Measurements from ENCODE around the gene R3HDM1.
A peak's percentile ranks its signal among the peaks of the same experiment; 100 is the strongest.
"Not testable (repeated sequence)": the region's sequence is repeated elsewhere in the genome, so short reads cannot be mapped to it uniquely, and the experiment has no call there.

R3HDM1 gene

DNA sequence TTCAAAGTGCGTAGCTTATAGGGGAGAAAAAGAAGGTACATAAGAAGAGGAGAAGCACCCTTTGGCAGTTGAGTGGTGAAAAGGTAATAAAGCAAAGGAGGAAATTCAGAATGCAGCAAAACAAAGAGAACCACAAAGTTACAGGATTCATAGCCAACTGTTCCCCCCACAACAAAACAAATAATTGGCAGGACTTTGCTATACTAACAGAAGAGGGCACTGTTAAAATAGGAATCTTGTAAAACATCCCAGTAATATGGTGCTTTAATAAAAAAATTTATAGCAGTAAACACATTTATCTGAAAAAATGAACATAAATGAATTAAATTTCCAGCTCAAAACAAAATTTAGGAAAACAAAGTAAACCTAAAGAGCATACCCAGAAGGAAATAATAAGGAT is 42.3 kb downstream of the R3HDM1 start:
- DNase-seq (ENCODE audit: low spot score) = no peak

DNA sequence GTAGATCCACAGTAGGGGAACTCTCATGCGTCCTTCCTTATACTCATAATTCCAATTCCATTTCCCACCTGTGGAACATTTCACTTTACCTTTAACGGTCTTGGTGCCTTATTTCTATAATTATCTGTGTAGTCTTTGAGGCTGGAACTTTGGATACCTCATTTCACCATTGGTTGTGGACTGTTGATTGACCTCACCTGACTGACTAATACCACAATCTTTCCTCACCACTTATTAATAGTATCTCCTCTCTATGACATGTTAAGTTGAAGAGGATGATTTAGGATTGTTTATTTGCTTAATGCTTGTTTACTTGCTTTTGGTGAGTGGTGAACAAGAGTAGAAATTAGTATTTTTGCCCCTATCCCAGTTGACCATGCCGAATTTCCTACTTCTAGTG is 50.0 kb downstream of the R3HDM1 start:
- DNase-seq (ENCODE audit: low spot score) = no peak

DNA sequence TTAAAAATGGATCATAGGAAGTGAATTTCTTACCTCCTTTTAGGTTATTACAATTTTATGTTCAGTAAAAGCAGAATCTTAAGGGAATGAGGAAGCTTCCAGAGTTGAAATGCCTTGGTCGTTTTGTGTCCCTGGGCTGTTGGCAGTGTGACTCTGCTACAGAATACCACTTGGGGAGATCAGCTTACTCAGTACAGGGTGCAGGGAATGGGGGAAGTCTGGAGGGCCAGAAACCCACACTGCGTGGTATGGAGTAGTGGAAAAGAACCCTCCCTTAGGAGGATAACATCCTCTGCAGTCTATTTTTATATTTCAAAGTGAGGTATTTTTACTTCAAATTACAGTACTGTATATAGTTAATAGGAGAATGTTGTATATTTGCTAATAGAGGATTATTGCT is 51.1 kb downstream of the R3HDM1 start:
- DNase-seq (ENCODE audit: low spot score) = no peak

DNA sequence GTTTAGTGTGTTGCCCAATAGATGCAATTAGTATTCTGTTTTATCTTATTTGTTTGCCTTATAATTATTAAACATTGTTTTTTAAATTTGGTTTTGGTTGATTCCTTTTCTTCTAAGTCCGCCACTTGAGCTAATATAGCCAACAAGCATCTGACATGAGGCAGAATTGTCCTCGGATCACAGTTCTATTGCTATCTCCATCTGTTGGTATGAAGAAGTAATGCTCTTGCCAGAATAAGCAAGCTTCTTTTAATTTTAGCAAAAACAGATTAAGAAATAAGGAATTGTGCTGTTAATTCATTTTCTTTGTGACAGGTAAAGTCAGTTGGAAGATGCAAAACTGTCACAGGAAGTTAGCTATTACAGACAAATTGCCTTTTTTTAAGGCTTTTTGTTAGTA is 54.3 kb downstream of the R3HDM1 start:
- DNase-seq (ENCODE audit: low spot score) = peak; percentile 33

DNA sequence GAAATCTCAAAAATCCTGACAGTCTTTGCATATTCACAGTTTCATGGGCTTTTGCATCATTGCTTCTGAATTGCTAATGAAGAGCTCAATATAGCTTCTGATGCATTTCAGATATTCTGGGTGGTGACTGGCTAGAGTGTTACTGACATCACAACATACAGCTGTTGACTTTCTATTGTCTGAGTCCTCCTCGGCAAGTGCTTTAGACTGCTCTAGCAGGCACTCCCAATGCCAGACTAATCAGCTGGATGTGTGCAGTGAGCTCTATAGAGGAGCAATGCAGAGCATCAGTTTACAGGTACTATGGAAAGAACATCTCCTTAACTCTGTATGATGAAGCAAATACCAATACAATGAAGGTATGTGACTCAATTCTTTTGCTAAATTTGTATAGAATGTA is 54.9 kb downstream of the R3HDM1 start:
- DNase-seq (ENCODE audit: low spot score) = no peak

DNA sequence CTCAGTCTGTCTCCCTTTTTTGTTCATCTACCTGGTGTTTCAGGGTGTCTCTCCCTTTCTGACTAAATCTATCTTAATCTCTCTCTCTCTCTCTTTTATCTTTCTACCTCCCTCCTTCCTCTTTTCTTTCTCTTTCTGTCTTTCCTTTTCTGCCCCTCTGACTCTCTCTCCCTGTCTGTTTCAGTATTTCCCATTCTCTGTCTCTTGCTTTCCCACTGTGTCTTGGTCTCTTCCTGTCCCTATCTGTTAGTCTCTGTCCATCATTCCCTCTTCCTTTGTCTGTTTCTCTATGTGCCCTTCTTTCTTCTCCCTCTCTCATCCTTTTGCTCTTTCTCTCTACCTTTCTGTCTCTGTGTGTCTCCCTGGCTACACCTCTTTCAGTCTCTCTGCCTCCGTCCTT is 56.7 kb downstream of the R3HDM1 start:
- no peak for DNase-seq (ENCODE audit: low spot score)

DNA sequence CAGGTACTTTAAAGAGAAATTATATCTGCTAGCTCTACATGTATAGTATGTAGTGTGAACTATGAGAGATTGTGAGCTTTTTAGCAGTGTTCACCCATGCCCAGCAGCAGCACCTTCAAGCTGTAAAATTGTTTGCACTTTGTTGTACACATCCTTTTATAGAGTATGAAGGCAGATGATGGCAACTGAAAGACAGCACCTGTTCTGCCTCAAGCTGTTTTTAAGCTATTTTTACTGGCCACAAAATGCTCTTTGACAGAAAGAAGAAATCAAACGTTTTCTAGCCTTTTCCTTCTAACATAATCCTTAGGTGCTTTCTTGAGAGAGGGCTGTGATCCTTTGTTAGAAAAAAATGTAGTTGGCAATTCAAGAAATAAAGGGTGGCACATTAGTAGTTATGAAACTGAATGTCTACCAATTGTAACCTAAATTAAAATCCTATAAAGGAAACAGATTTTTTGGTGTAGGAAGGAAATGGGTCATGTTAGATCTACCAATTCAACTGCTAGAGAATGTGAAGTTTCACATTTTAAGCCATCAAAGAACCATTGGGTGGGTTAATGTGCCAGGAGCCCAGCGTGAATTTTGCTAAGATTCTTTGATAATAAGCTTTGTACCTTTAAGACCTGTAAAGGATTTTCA is 59.5 kb downstream of the R3HDM1 start:
- DNase-seq (ENCODE audit: low spot score) = no peak

DNA sequence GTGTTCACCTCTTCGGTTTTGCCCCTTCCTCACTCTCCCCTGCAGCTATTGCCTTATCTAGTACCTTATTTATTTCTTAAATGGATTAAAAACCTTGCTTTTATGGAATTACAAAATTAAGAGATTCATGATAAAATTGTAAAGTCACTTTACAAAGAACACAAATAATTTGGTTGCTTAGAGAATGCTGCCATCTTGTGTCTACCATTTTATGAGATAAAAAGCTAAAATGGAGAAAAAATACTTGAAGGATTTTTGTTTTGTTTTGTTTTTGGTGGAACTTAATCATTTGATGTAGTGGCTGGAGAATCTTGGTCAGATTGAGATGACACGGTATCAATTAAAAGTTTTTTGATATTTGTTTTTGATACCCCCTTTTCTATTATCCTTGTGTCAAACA is 69.6 kb downstream of the R3HDM1 start:
- no peak for DNase-seq (ENCODE audit: low spot score)

DNA sequence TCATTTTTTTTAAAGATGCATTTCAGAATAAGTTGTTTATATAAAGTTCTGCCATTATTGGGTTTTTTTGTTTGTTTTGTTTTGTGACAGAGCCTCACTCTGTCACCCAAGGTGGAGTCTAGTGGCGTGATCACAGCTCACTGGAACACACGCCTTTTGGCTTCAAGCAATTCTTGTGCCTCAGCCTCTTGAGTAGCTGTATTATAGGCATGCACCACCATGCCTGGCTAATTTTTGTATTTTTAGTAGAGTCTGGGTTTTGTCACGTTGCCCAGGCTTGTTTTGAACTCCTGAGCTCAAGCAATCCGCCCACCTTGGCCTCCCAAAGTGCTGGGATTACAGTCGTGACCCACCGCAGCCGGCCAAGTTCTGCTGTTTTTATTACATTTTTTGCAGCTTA is 72.3 kb downstream of the R3HDM1 start:
- DNase-seq (ENCODE audit: low spot score) = no peak

DNA sequence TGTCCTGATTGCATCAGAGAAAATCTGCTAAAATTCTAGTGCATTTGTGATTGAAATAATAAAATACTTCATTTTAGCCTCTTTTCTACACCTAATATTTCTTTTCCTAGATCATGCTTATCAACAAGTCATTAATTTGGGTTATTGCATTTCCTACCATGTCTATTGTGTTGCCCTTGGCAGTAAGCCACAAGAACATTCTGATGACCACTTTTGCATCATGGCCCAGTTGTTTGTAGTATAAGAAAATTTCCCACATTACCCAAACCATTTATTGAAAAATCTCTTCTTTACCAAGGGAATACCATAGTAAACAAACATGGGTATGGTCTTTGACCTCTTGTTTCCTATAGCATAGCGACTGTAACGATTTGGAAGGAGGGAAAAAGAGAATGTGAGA is 76.3 kb downstream of the R3HDM1 start:
- DNase-seq (ENCODE audit: low spot score) = no peak

DNA sequence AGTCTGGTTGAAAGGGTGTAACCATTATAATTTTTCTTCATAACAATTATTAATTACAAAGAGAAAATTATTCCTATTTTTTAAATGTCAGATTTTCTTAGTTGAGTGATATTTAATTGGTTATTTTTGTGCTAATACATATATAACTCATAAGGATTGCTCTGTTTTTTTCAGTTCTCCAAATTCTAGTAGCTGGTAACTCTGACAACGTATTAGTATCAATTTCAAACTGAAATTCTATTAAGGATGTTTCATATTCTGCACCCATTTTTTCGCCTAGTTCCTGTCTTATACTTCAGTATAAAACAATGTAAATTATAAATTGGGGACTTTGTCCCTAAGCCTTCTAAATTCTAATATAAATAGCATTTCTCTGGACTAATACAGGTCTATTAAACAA is 81.0 kb downstream of the R3HDM1 start:
- no peak for DNase-seq (ENCODE audit: low spot score)

DNA sequence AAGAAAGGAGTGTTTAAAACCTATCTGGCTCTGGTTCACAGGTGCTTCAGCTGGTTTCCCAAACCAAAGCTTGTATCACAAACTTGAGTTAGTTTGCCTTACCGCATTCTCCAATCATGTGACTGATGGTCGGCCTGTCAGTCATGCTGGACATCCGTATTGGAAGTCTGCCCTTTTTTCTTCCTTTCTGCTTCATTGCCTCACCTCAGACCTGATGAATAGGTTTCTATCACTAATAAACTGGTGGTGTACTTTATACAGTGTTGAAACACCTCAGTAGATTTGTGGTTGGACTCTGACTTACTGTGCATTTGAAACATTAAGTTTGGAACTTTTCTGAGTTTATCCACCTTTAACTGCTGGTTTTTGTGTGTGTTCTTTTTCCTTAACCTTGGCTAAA is 84.1 kb downstream of the R3HDM1 start:
- DNase-seq (ENCODE audit: low spot score) = no peak

DNA sequence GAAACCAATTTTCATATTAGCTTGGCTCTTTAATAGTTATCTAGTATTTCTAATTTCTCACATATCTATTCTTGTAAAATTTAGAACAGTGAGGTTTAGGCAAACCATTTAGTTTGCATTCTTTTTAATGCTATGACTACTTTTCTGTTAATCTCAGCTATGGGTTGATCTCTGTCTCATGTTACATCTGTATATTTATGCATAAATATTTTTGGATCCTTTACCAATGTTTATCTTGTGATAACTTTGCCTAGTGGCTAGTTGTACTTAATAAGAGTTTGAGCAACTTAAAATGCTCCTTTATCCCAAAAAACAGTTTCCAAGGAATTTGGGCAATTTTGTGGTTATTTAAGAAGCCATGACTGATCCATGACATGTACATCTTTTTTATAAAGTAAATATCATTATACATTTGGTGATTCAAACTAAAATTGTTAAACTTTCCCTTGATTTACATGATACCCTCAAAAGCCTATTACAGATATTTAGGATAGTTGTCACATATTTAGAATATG is 86.3 kb downstream of the R3HDM1 start:
- DNase-seq (ENCODE audit: low spot score) = no peak

DNA sequence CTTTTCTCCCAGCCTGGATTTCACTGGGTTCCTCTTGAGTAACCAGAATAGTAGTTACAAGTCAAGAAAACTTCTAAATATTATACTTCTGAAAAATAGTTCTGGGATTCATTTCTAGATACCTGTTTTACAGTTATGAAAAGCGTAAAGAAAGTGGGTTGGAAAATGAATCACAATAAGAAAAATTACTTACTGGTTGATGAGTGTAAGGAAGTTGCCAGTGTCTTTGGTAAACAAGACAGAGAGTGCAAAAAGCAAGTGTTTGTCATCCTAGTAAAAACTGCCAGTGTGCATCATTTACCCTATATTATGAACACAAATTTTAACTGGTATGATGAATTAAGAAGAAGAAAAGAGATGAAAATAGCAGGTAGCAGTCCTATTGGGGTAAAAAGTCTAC is 88.9 kb downstream of the R3HDM1 start:
- DNase-seq (ENCODE audit: low spot score) = no peak

DNA sequence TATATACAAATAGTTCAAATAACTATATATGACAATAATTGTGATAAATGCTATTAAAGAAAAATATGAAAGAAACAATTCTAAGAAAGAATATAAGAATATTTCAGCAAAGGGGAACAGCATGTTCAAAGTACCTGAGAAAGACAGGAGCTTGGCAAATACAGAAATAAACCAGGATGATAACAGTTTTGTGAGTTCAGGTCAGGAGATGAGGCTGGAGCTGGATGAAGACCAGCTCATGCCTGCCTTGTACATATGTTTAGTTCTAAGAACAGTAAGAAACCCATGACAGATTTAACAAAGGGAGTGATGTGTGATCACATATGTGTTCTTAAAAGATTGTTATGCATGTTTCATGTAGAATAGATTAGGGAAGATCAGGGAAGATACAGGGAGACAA is 98.2 kb downstream of the R3HDM1 start:
- no peak for DNase-seq (ENCODE audit: low spot score)

DNA sequence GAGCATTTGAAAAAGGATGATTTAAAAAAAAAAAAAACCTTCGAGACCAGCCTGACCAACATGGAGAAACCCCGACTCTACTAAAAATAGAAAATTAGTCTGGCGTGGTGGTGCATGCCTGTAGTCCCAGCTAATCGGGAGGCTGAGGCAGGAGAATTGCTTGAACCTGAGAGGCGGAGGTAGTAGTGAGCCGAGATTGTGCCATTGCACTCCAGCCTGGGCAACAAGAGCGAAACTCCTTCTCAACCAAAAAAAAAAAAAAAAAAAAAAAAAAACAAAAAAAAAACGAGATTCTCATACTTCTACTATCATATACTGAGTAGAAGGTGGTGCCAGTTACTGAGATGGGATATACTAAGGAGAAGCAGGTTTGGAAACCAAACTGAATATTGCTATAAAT is 98.8 kb downstream of the R3HDM1 start:
- DNase-seq (ENCODE audit: low spot score) = not testable (repeated sequence)

DNA sequence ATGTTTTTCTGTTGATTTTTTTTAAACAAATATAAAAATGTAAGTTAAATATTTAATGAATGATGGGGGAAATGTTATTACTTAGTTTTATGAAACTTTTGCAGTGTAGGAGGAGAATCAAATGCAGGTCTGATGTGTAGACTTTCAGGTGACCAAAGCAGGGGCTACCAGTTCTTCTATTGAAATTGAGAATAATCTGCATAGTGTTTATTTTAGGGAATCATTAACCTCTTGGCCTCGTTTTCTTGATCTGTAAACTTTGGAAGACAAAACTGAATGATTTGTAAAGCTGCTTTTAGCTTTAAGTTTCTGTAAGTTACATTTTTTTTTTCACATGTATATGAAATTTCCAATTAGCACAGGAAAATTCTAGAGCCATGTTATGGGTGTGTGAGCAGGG is 99.2 kb downstream of the R3HDM1 start:
- DNase-seq (ENCODE audit: low spot score) = no peak

DNA sequence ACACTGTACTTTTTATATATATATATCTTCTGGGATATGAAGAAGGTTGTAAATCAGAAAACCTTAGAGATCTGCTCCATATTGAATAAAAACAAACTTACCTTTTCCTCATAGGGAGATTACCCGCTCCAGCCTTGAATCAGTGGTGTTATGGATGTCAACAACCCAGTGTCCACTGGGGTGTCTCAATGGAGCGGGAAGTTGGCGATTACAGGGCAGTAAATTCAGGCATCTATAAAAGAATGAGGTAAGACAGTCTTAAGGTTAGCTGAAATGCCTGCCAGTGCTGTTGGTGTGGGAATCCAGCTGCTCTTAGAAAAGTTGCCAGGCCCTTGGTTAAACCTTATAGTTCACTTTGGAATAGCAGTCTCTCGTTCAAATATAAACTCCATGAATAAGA is 102.3 kb downstream of the R3HDM1 start:
- no peak for DNase-seq (ENCODE audit: low spot score)

DNA sequence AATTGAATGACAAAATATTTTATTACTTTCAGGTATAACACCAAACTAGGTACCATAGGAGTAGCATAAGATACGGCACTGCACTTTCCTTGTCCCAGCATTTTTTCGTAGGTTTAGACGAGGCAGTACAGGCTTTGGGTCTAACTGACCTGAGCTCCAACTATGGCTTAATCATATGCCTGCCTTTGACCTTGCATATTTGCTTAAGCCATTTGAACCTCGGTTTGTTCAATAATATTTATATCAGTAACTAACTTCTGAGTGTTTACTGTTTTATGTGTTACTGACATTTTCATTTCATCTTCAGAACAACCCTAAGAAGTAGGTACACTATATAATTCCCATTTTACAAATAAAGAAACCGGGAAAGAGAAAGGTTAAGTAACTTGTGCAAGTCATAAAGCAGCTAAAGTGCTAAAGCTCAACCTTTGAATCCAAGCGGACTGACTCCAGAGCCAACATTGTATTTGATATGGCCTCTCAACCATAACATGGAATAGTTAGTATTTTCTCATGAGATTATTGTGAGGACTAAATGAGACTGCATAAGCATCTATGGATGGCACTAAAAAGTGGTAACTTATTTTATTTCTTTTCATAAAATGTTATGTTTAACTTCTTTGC is 104.0 kb downstream of the R3HDM1 start:
- no peak for DNase-seq (ENCODE audit: low spot score)

DNA sequence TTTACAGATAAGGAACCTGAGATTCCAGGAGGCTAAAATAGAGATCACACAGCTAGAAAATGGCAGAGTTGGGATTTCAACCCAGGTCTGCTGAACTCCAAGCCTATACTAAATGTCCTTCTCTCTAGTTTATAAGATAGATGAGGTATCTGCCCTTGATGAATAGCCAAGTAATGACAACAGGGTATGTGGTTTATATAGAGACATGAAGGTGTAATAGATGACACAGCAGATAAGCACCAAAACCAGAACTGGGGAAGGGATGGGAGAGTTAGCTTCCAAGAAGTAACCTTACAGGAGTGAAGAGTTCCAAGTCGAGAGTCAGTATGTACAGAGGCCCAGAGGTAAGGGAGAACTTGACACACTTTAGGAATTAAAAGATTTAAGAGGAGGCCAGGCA is 105.7 kb downstream of the R3HDM1 start:
- no peak for DNase-seq (ENCODE audit: low spot score)

DNA sequence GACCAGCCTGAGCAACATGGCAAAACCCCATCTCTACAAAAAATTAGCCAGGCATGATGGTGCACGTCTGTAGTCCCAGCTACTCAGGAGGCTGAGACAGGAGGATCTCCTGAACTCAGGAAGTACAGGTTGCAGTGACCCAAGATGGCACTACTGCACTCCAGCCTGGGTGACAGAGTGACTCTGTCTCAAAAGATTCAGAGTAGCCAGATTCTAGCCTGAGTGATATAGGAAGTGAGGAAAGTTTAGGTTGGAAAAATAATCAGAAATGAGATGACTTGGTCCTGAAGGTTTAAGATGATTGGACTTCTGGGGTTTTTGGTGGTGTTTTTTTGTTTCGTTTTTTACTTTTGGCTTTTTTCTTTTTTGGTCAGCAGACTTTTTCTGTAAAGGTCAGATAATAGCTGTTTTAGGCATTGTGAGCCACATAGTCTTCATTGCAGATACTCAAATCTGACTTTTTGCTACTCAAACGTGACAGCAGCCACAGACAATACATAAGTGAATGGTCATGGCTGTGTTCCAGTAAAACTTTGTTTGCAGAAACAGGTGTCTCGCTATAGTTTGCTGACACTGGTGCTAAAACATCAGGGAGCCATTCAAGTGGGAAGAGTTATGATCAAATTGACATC is 106.3 kb downstream of the R3HDM1 start:
- no peak for DNase-seq (ENCODE audit: low spot score)

DNA sequence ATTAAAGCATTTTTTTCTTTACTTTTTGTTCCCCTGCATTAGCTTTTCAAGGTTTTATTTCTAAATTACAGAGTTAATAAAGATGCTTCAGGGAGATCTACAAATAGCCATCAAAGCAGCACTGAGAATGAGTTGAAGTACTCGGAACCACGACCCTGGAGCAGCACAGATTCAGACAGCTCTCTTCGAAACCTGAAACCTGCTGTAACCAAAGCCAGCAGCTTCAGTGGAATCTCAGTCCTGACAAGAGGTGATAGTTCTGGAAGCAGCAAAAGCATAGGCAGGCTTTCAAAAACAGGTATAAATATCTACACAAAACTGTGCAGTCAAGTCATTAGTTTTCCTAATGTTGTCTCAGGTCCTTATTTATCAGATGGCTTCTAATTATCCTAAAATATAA is 107.5 kb downstream of the R3HDM1 start:
- no peak for DNase-seq (ENCODE audit: low spot score)

DNA sequence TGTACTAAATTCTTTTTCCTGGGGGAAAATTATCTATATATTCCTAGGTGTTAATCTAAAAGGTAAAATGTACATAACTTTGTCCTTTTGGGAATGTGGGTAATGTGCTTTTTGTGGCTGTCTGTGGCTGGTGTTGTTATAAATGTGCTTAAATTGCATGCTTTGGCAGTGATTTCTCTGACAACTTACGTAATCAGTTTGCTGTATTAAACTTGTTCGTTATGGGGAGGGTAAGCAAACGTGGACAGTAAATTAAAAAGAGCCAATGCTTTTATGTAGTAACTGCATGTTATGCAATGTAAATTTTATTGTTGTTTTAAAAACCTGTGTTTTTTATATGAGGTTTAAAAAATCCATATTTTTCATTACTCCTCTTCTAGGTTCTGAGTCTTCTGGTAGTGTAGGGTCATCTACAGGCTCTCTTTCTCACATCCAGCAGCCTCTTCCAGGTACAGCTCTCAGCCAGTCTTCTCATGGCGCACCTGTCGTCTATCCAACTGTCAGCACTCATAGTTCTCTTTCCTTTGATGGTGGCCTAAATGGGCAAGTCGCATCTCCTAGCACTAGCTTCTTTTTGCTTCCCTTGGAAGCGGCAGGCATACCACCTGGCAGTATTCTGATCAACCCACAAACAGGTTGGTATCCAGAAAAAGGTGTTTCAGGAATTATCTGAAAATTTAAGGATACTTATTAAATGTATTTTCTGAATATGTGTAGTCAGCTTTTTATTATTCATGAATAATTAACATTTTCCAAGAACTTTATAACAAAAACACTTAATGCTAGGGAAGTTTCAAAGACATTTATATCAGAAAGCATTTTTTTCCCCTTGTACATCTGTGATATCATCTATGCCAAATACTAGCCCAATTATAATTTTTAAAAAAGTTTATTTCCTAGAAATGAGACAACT is 110.1 kb downstream of the R3HDM1 start:
- DNase-seq (ENCODE audit: low spot score) = no peak
